CMK (cell line): Measurements from ENCODE around the gene KCNN3.
A peak's percentile ranks its signal among the peaks of the same experiment; 100 is the strongest.

Experiments
- DNase-seq: peaks from one replicate; pipeline ENCODE4 v3.0.0-alpha.2; 2010; ENCODE audit warnings: low read depth

The KCNN3 gene

DNA sequence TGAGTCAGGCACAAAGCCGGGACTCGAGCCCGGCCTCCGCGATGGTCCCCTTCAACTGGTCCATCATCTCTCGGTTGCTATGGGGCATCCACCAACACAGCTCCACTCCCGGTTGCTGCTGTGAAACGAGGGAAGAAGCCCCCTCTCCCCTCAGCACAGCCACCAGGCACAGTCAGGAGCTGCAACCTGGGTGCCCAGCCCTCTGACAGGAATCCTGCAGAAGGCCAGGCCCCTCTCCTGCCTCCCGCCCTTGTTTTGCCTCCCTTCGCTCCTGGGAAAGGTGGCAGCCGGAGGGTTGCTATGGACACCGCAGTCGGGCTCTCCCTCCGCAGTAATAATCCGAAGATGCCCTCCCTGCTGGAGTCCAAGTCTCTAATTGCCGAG, 8.9 kb upstream of the KCNN3 start:
- no peak for DNase-seq

DNA sequence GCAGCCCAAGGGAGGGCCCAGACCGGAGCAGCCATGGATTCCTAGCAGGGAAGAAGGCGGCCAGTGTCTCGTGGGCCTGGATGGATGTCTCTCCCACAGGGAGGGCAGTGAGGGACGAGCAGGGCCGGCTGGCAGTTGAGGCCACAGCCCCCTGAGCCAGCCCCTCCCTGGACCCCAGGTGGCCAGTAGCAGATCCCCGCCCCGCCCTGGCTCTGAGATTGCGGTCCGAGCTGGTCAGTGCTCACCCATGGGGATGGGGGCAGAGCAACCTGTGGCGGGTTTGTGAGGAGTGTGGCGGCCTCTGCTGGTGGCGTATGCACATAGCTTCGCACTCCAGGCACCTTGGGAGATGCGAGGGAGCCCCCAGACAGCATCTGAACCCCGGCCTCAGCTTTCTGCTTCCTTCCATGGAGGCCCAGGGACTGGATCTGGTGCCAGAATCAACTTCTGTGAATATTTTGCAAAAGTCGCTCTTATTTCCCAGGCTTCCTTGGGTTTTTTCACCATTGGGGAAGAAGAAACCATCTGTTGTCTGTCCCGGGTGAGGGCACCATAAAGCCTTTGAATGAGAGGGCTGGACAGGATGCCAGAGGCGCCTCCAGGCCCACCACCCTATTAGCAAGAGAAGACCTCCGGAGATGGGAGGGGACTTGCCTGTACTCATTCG, 8.4 kb upstream of the KCNN3 start:
- DNase-seq, result peak; percentile 62

DNA sequence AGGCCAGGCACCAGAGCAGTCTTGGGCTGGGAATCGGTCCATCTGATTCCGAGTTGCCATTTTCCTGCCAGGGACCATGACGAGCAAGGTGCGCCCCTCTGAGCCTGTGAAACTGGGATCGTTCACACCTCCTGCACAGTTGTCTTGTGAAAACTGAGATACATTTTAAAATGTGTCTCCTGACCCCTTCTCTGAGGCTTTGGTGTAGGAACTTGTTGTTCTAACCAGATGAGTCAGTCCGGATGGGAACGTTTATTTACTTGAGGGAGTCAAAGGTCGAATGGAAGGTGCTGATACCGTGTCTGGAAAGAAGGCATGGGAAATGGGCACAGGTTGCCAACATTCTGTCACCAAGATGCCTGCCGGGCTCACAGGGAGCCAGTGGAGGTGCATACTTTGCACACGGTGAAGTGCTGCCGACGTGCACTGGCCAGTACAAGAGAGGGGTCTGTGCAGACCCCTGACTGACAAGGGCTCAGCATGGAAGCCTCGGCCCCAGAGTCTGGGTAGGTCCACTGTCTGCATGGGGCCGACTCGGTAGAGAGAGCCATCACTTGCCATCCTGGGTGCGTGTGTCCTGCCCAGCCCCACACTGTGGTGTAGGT, 7.4 kb upstream of the KCNN3 start:
- DNase-seq, result no peak

DNA sequence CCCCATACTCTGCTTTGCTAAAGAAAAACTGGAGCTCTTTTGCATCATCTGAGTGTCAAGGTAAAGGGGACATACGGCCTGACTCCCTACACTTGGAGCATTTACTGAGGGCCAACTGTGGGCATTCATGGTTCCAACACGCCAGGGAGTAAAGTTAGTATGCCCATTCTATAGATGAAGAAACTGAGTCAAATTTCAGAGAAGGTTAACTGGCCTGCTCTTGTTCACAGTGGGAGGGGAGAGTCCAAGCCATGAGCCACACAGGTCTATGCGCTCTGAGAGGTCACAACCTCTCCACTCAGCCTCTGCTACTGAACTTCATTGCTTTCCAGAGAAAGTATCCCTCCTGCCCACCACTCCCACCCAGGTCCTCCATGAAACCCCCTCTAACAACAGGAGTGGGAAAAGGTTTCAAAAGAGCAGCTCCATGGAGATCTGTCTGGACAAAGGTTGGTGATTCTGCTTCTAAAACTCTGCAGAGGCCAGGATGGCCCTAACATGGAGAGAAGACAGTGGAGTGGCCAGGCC, 6.8 kb upstream of the KCNN3 start:
- DNase-seq, result no peak

DNA sequence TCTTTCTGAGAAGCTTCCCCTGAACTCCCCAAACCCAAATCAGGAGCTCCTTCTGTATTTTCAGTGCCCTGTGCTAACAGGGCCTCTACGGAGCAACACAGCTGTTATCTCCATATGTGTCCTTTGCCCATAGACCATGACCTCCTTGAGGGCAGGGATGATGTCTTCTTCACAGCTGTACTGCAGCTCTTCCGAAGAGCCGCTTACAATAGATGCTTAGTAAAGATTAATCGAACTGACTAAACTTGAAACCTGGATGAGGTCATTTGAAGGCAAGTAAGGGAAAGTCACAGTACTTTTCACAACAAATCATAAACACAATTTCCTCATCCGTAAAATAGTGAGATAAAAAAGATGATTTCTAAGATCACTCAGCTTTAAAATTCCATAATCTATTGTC, 4.4 kb upstream of the KCNN3 start:
- no peak for DNase-seq

DNA sequence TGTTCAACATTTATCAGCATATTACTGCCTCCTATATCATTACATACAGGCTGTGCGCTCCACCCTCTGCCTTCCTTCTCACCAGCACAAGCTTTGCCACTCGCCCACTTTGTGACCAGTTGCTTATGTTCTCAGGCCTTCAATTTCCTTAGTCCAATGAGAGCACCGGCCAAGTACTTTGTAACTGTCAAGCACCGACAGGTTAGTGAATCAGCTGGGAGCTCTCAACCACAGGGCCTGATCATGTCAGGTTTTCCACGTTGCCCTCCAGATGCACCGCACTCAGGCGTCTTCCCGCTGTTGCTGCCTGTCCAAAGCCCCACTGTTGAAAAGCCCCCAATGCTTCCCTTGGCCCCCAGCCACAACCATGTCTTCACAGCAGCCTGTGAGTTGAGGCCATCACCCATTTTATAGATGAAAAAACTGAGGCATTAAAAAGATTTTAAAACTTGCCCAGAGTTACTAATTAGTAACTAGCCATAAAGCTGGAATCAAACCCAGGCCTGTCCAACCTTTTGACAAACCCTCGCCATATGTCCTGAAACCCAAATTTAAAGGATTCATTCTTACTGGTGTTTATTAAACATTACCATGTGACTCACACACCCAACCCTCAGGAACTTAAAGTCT, 3.4 kb upstream of the KCNN3 start:
- DNase-seq, result no peak

DNA sequence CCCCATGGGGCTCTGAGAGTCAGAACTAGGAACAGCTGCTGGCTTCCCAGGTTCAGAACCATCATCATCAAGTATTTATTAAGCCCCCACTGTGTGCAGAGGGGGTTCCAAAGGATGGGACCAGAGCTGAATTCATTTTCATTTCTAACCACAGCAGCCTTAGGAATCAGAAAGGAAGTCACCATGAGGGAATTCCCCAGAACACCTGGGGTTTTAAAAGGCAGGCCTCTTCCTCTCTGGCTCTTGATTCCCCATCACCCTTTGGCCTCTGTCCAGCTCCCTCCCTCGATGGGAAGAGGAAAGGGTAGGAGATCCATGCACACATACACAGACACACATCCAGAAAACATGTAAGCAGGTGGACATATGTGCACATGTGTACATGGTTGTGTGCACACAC, 1.3 kb upstream of the KCNN3 start:
- no peak for DNase-seq

DNA sequence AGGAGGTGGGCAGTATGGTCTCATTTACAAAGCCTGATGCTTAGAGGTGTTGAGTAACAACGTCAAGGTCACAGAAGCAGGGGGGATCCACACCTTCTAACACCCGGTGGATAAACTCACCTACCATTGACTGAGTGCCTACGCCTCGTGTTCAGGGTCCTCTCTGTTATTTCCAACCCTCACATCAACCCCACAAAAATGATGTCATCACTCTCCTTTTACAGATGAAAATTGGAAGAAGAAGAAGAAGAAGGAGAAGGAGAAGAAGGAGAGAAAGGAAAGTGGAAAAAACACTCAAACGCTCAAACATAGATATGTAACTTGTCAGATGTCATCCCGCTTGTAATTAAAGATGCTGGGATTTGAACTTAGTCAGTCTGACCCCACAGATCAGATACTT, 653 bp upstream of the KCNN3 start:
- no peak for DNase-seq

DNA sequence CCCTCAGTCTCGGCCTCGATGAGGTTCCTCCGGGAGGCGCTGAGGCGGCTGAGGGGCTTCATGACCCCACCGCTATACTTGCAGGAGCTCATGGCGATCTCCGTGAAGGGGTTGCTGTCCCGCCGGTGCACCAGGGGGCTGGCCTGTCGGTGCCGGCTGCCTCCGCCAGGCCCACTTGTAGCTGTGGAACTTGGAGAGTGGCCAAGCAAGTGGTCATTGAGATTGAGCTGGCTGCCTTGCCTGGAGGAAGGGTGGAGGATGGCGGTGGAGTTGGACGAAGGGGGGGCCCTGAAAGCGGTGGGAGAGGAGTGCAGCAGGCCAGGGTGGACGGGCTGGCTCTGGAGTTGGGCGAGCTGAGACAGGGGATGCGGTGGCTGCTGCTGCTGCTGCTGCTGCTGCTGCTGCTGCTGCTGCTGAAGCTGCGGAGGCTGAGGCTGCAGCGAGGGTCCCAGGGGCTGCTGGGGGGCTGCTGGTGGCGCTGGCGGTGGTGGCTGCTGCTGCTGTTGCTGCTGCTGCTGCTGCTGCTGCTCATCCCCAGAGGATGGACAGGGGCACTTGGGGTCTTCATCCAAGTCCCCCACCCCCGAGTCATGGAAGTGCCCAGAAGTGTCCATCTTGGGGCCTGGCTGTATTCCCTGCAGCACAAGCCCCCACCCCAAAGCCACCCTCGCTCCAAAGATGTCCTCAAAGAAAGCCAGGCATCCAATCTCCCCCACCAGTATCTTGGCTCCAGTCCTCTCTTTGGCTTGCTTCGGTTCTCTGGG, 548 bp downstream of the KCNN3 start:
- no peak for DNase-seq

DNA sequence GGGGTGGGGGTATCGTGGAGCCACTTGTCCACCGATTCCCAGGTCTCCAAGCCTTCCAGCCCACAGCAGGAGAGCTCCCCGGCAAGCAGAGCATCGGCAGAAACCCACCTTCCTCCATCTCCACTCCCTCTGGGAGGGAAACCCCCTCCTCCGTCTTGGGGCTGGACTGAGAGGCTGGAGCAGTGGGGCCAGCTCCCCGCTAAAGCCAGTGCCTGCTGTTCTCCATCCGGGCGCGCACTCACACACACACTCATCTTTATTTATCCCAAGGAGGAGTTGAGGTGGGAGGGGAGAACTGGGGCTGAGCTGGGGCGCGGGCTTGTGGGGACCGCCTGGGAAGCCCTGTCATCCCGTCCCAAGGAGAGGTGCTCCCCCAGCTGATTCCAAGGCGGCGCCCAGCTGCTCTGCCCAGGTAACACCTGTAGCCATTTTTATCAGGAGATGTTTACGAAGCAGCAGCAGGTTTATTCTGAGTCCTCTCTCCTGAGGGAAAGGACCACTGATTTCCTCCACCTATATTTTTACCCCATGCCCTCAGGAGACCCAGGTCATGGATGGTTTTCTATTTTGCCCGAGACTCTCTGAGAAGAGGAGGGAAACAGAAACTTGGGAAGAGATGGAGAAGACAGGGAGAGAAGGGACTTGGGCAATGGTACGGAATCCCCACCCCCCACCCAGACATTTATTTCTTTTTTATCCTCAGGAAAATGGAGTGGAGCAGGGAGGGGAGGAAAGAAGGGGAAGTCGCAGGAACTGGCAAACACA, 2.1 kb downstream of the KCNN3 start:
- DNase-seq, result no peak

DNA sequence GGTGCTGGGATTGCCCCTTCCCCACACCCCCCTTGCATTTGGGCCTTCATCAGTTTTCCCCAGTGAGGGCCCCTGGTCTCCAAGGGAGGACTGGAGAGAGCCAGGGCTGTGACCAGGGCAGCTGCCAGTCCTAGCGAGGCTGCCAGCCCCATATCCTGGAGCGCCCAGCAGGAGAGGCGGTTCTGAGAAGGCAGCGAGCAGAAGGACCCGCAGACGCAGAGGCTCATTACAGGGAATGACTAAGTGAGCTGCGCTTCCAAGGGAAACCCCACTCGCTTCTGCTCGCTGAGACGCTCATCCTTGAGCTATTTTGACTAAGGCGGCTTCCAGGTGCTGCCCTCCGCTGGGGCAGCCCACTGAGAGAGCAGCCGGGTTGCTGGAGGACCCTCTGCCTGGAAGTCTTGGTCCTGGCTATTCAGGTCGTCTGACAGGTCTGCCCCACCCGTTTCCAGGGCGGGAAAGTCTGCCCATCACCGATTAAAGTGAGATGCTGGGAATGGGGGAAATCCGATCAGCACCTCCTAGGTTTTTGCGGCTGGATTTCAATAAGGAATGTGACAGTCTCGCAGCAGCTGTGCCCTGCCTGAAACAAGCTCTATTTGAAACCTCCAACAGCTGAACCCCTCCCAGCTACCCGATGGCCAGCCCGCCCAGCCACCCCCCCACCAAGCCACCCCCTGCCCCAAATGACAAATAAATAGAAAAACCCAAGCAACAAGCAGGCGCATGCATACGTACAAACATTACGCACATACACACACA, 2.8 kb downstream of the KCNN3 start:
- DNase-seq, result no peak

DNA sequence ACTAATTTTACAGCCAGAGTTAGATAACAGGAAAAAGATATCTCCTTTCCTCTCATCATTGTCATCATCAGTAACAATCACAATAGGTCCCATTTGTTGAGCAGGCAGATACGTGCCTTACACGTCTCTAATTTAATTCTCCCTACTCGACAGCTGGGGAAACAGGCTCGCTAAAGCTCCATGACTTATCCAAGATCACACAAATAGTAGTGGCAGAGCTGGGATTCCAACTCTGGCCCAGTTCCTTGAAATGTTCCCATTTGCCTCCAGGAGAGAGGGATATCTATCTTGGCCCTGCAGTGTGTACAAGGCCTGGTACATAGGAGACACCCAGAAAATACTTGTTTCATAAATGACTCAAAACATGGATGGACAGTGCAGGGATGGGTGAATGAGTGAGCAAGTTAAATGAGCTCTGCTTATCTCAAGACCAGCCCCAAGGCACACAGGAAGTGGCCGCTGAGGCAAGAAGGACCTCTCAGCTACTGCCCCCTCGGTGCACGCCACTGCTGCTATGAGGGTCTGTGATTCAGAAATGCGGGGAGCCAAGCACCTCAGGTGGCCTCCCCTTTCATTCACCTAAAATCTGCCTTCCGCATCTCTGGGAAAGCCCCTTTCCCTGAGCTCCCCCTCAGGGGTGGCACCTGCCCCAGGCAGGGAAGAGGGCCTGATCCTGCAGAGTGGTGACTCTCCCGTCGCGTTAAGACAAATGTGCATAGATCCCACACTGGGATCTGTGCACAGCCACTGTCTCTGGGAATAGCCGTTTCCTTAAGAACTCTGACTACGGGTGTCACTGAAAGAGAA, 3.6 kb downstream of the KCNN3 start:
- DNase-seq, result no peak

DNA sequence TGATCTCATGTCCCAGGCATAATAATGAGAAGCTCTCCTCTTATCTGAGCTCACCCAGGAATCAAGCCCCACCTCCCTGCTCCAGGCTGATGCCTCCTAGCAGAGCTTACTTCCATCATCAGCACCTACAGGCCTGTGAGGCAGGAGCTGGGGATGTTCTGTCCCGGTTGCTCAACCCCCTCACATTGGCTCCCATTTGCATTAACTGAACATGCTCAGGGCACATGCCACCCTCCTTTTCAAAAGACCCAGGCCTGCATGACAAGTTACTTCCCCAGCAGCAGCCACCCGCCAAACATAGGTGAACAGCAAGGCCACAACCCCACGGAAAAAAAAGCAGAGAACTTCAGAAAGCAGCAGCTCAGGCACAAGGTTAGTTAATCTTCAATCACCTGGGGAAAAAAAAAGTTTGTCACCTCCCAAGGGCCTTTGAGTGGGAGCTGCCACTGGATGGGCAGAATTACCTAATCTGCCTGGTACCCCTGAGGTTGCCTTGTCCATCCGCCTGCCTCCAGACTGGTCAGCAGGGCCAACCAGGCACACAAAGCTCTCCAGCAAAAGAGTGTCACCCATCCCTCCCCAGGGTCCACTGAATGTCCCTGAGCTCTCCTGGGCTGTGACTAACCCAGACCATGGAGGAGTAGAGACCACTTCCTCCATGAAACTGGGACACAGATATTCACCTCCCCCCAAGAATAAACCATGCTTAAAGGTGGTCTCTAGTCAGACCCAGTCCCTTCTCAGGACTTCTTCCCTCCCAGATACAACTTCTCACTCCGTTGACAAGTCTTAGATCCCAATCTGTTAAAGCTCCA, 4.4 kb downstream of the KCNN3 start:
- no peak for DNase-seq

DNA sequence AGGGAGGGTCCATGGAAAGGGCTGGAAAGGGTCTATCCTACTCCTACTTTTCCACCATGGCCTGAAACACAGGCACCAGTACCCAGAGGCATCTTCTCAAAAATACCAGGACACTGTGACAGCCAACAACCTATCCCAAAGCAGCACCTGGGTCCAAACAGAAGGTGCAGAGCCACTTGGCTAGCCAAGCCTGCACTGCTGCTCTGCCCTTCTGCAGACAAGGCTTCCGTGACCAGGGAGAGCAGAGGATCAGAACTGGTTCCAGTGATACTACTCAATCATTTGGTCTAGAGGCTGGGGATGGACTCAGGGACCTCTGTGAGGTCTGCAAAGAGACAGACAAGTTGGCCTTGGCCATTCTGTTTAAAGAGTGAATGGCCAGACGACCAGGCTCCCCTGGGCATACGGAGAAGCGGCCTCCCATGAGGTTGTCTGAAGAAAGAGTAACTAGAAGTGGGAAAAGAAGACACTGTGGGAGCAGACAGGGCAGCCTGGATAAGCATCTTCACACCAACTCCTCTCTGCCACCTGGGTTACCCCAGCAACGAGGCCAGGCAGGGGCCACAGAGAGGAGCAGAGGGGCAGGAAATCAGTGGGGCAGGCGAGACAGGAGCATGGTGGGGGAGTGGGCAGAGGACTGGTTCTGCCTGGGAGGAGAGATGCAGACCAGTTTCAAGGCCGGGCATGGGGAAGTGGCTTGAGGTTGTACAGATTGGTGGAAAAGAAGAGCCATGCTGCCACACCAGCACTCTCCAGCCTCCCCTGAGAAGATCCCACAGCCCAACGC, 5.7 kb downstream of the KCNN3 start:
- no peak for DNase-seq

DNA sequence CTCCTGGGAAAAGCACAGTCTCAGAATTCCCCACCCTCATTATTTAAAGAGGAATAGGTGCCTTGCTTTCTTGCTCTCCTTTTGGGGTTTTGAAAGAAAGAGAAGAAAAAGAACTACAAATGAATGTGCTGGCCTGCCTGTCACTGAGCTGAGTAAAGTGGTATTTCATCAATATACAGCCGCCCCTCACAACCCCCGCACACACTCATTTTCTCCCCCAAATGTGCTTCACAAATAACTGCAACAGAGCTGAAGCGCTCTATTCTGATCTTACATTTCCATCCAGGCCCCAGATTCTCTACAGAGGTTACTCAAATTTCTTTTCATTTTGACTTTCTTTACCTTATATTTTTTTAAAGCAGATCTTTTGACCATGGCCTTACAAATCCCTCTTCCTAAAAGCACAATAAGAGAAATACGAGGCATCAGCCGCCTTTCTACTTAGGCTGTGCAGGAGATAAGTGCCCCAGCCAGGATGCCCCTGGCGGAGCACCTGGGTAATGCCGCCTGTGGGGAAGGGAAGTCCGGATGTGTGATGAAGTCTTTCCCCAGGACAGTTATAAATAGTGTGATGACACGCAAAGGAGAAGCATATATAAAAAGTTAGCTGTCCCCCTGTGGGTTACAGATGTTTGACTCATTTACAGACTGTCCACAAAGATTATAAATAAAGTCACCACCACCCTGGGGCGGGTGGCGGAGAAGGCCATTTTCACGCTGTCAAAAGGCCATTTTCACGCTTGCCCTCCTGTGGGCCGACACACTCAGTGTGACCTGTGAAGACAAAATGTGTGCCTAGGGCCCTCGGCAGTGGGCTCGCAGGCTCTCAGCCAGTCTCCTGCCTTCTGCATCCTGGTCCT, 6.5 kb downstream of the KCNN3 start:
- DNase-seq, result no peak

DNA sequence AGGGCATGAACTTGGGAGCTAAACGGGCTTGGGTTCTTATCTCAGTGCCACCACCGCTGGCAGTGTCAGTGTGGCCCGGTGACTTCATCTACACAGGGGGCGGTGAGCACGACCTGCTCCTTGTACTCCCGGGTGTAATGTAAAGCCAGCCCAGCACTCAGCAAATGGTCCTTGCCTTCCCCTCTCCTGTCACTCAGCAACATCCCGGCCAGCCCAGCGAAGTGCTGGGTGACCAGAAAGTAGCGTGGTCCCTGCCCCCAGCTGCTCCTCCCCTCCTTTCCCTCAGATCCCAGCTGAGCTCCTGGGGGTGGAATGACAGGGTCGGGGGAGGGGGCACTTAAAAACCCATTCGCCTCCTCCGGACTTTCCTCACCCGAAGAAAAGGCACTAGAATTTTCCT, 7.2 kb downstream of the KCNN3 start:
- no peak for DNase-seq

DNA sequence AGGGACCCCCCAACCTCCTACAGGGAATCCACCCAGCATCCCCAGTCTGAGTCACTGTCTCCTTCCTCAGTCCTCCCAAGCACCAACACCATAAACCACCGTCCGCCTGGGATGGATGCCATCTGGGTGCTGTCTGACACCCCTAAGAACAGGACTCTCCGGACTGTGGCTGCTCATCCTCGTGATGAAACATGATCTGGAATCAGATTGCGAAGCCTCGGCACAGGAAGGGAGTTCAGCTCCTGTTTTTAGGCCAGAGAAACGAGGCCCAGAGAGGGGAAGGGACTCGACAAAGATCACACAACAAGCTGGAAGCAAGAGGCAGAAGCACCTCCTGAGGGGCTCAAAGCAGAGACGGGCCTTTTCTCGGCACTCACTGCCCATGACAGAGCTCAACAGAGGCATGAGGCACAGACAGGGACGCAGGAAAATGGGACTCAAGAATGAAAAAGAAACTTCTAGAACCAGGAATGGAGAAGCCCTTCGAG, 8.4 kb downstream of the KCNN3 start:
- no peak for DNase-seq
